Osteocyte (in vitro differentiated cells): ENCODE results near the gene BMP8B. TPM values are rescaled to one million over a fixed set of nuclear protein-coding genes. Genes with fewer than 3 reads are reported as not detected.

Experiments
- DNase-seq: peaks from one replicate; pipeline ENCODE4 v3.0.0; 2021; ENCODE audit warnings: mixed read lengths; ENCODE audit not compliant: unreplicated experiment; ENCODE audit errors: extremely low spot score
- H3K27ac Mint-ChIP-seq: one replicate; pipeline ENCODE4 v1.8.0; 2021; ENCODE audit warnings: mild to moderate bottlenecking, mixed read lengths; ENCODE audit not compliant: unreplicated experiment
- H3K27me3 Mint-ChIP-seq: one replicate; pipeline ENCODE4 v1.8.0; 2021; ENCODE audit warnings: mixed read lengths; ENCODE audit not compliant: unreplicated experiment
- H3K36me3 Mint-ChIP-seq: one replicate; pipeline ENCODE4 v1.8.0; 2021; ENCODE audit warnings: mixed read lengths; ENCODE audit not compliant: unreplicated experiment
- H3K4me1 Mint-ChIP-seq: one replicate; pipeline ENCODE4 v1.8.0; 2021; ENCODE audit warnings: mixed read lengths; ENCODE audit not compliant: unreplicated experiment
- H3K4me3 Mint-ChIP-seq: one replicate; pipeline ENCODE4 v1.8.0; 2021; ENCODE audit warnings: mild to moderate bottlenecking, moderate library complexity, mixed read lengths; ENCODE audit not compliant: unreplicated experiment
- H3K9me3 Mint-ChIP-seq: one replicate; pipeline ENCODE4 v1.8.0; 2021; ENCODE audit warnings: mixed read lengths; ENCODE audit not compliant: unreplicated experiment
- total RNA-seq: library from RNA; stranded (reverse); gene quantifications from 2 replicates; pipeline ENCODE4 v1.2.1, GENCODE V29; 2021
- TF ChIP-seq, protein P1 (sequence below): fragments of 200-600 bp; sonication (generic); IDR thresholded peaks from 2 replicates; pipeline ENCODE4 v1.5.0; 2021; ENCODE audit warnings: antibody characterized with exemption, mild to moderate bottlenecking, moderate library complexity

BMP8B gene
- total RNA-seq, 1 donor from 2014 or later: 0.08 TPM

GRCh38 chr1:39760074-39761008, 28.3 kb downstream of the BMP8B start:
- H3K27ac Mint-ChIP-seq: no peak overlapping the region
- no peaks in the 10 kb centered on the region for H3K27me3 Mint-ChIP-seq
- H3K4me3 Mint-ChIP-seq: no peak overlapping the region
- no peaks in the 10 kb centered on the region for H3K4me1 Mint-ChIP-seq
- H3K9me3 Mint-ChIP-seq: no peaks in the 10 kb centered on the region
- no peak for DNase-seq
- H3K36me3 Mint-ChIP-seq: peaks cover 15% of the 10 kb centered on the region
- TF ChIP-seq, protein P1, sequence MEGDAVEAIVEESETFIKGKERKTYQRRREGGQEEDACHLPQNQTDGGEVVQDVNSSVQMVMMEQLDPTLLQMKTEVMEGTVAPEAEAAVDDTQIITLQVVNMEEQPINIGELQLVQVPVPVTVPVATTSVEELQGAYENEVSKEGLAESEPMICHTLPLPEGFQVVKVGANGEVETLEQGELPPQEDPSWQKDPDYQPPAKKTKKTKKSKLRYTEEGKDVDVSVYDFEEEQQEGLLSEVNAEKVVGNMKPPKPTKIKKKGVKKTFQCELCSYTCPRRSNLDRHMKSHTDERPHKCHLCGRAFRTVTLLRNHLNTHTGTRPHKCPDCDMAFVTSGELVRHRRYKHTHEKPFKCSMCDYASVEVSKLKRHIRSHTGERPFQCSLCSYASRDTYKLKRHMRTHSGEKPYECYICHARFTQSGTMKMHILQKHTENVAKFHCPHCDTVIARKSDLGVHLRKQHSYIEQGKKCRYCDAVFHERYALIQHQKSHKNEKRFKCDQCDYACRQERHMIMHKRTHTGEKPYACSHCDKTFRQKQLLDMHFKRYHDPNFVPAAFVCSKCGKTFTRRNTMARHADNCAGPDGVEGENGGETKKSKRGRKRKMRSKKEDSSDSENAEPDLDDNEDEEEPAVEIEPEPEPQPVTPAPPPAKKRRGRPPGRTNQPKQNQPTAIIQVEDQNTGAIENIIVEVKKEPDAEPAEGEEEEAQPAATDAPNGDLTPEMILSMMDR: no peak

DNA sequence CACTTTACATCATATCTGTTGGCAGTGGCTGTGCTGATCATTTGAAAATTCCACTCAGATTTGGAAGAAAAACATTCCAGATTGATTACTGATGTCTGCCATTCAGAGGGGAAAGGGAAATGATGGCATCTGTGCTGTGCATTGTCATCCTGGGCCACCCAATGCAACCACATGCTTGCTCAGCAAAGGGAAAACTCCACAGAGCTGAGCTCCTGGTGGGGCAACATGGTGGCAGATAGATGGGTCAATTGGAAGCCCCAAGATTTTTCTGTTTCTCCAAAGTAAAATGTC, 29.3 kb downstream of the BMP8B start:
- H3K4me3 Mint-ChIP-seq: no peak overlapping the region
- no peaks in the 10 kb centered on the region for H3K9me3 Mint-ChIP-seq
- no peaks in the 10 kb centered on the region for H3K27me3 Mint-ChIP-seq
- H3K4me1 Mint-ChIP-seq: no peaks in the 10 kb centered on the region
- TF ChIP-seq, protein P1: no peak
- H3K36me3 Mint-ChIP-seq: peaks cover 15% of the 10 kb centered on the region
- no peak for DNase-seq
- no peak overlapping the region for H3K27ac Mint-ChIP-seq

DNA sequence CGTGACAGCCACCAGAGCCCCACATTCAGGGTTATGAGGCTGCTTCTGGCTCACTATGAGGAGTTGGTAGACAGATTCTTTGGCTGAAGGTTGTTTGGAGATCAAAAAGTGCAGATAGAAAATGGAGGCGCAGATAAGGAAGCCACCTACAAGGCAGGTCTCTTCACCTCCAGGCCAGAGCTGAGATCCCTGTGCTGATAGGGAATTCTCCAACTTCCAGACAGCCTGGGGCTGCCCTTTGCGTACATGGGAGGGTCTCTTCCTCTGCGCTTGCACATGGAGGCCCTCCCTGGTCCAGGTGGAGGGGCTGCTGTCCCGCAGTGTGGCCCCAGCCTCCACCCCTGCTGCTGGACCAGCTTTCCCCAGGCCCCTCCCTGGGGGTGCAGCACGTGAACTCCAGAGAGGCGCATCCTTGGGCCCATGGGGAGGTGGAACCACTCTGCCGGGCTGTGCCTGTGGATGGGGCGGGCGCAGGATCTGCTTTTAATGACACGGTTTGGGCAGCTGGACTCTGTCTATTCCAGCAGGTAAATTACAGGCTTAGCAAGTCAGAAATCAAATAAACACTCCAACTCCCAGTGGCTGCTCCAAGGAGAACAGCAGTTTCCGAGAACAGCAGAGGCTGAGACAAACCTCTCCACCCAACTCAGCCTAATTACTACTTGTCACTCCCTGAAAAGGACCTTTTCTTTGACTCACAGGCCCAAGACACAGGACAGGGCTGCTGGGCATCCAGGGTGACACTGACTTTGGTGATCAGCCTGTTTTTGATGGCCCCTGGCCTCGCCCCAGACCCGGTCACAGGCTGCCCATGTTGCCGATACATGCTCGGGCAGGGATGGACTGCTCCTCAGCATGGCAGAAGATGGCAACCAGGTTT, 29.9 kb downstream of the BMP8B start:
- no peak overlapping the region for H3K27ac Mint-ChIP-seq
- no peak overlapping the region for H3K4me3 Mint-ChIP-seq
- H3K4me1 Mint-ChIP-seq: no peaks in the 10 kb centered on the region
- TF ChIP-seq, protein P1: no peak
- H3K36me3 Mint-ChIP-seq: peaks cover 17% of the 10 kb centered on the region
- H3K27me3 Mint-ChIP-seq: no peaks in the 10 kb centered on the region
- no peak for DNase-seq
- H3K9me3 Mint-ChIP-seq: no peaks in the 10 kb centered on the region

GRCh38 chr1:39757501-39757900, 31.2 kb downstream of the BMP8B start:
- Mint-ChIP-seq H3K27ac (no peak overlapping the region), H3K4me1 (no peaks in the 10 kb centered on the region), H3K4me3 (no peak overlapping the region), H3K9me3 (no peaks in the 10 kb centered on the region), H3K27me3 (no peaks in the 10 kb centered on the region), H3K36me3 (peaks cover 28% of the 10 kb centered on the region)
- TF ChIP-seq, protein P1: no peak
- DNase-seq: no peak
